NB4 (cell line): ENCODE data around the gene DPYSL5.

ENCODE experiments used
- DNase-seq: peaks from one replicate; pipeline ENCODE4 v3.0.0; 2010; ENCODE audit warnings: low read depth
- H3K4me3 ChIP-seq: one replicate; pipeline ENCODE4 v1.5.1; 2011; ENCODE audit warnings: mild to moderate bottlenecking, low read depth, low read length, moderate library complexity
- CTCF ChIP-seq: IDR thresholded peaks from one replicate; pipeline ENCODE4 v1.5.1; 2012; ENCODE audit warnings: low read depth, low read length
- MAX ChIP-seq: IDR thresholded peaks from 2 replicates; pipeline ENCODE4 v1.6.1; 2011; ENCODE audit warnings: low read depth, low read length
- MYC ChIP-seq: IDR thresholded peaks from 2 replicates; pipeline ENCODE4 v1.6.1; 2011; ENCODE audit warnings: low read depth, low read length
- POLR2A ChIP-seq: IDR thresholded peaks from 2 replicates; pipeline ENCODE4 v1.6.1; 2011; ENCODE audit warnings: mild to moderate bottlenecking; ENCODE audit not compliant: insufficient read length; ENCODE audit errors: extremely low read depth

Gene DPYSL5

GRCh38 chr2:26847655-26848335 is at the start of gene DPYSL5:
Gene DPYSL5, plus strand, starts transcription at chr2:26848132. Its CDS starts 50,368 bp downstream, at chr2:26898500.
- no peak for TF ChIP-seq CTCF
- no peak for TF ChIP-seq MAX
- TF ChIP-seq MYC = no peak
- TF ChIP-seq POLR2A = no peak
- peak; percentile 27 for DNase-seq
- H3K4me3 ChIP-seq = no peak within 1 kb of the TSS

GRCh38 chr2:26801328-26801727 is 46.6 kb upstream of the DPYSL5 start:
- H3K4me3 ChIP-seq = no peak overlapping the region
- no peak for DNase-seq

GRCh38 chr2:26801796-26802195 is 46.1 kb upstream of the DPYSL5 start:
- H3K4me3 ChIP-seq = no peak overlapping the region
- TF ChIP-seq MAX = no peak
- no peak for TF ChIP-seq CTCF
- no peak for TF ChIP-seq POLR2A
- TF ChIP-seq MYC = no peak
- no peak for DNase-seq

More at GRCh38 chr2:26801328-26801727, 46.6 kb upstream of the DPYSL5 start:
- no peak for TF ChIP-seq MYC
- TF ChIP-seq CTCF = no peak
- TF ChIP-seq POLR2A = no peak
- TF ChIP-seq MAX = no peak

- no peak overlapping the region for H3K4me3 ChIP-seq
- no peak for DNase-seq
- no peak for TF ChIP-seq MYC
- TF ChIP-seq MAX = no peak
- no peak for TF ChIP-seq CTCF
- TF ChIP-seq POLR2A = no peak
Measured at GRCh38 chr2:26805241-26805676, 42.7 kb upstream of the DPYSL5 start.

- no peak for DNase-seq
- no peak for TF ChIP-seq MAX
- TF ChIP-seq MYC = no peak
- TF ChIP-seq POLR2A = no peak
- TF ChIP-seq CTCF = no peak
- no peak overlapping the region for H3K4me3 ChIP-seq
Measured at GRCh38 chr2:26807788-26808460, 40.0 kb upstream of the DPYSL5 start.
